HepG2 (cell line): Measurements from ENCODE around the gene YIPF3. TPM values are rescaled to one million over a fixed set of nuclear protein-coding genes. Genes with fewer than 3 reads are reported as not detected.
"Not testable (repeated sequence)": the region's sequence is repeated elsewhere in the genome, so short reads cannot be mapped to it uniquely, and the experiment has no call there.

Experiments
- ATAC-seq: fragments of 200-7000 bp; cut with Tn5 transposase; 3 replicates; pipeline ENCODE4 v1.9.1; 2020; ENCODE audit warnings: mild to moderate bottlenecking, moderate library complexity
- BruUV-seq: library from RNA; stranded (reverse); fragments of 400-500 nt; replicated peaks from 2 replicates; lab custom pipeline; 2021; lab: Mats Ljungman, UMichigan
- CTCF ChIA-PET: fragments of 300-600 bp; formaldehyde crosslinking; extraction: SDS; loops from one replicate; lab custom pipeline; 2021; ENCODE audit warnings: low total read pairs, inconsistent platforms, low intra/inter-chr PET ratio; lab: Yijun Ruan, JAX
- POLR2A ChIA-PET: fragments of 350-600 bp; sonication (Branson Sonifier 250); formaldehyde crosslinking; loops from one replicate; lab custom pipeline; 2020; ENCODE audit warnings: antibody characterized with exemption, inconsistent platforms; lab: Yijun Ruan, JAX
- DNase-seq: peaks from one replicate; pipeline ENCODE4 v3.0.0-alpha.2; 2015; ENCODE audit warnings: low spot score
- FAIRE-seq: peaks from 3 replicates; lab custom pipeline; 2011; peaks lifted over from hg19 to GRCh38; lab: Jason Lieb, UNC
- H2AFZ ChIP-seq: one replicate; pipeline ENCODE4 v1.6.1; 2011; ENCODE audit warnings: low read length, inconsistent platforms
- H3K27ac ChIP-seq: fragments of 300-600 bp; 3 replicates; pipeline ENCODE4 v1.8.0; 2011; ENCODE audit warnings: mixed run types, mild to moderate bottlenecking, mixed read lengths, low read length, inconsistent platforms; ENCODE audit not compliant: insufficient read depth; ENCODE audit errors: extremely low read length
- H3K27me3 ChIP-seq, 2 experiments: fragments of 200-600 bp in 1 of 2; 2 replicates in 1 of 2; 3 replicates in 1 of 2; pipeline versions ENCODE4 v1.6.0 to v1.8.0; 2011; ENCODE audit warnings: low read length in 2 of 2, mild to moderate bottlenecking in 2 of 2, moderate library complexity in 2 of 2, inconsistent platforms in 1 of 2; ENCODE audit not compliant: insufficient read depth in 2 of 2, control insufficient read depth in 1 of 2
- H3K36me3 ChIP-seq, 2 experiments: fragments of 200-600 bp in 1 of 2; replicated peaks in 1 of 2; 2 replicates in 1 of 2; 3 replicates in 1 of 2; pipeline versions ENCODE4 v1.5.1 to v1.8.0; 2011; ENCODE audit warnings: low read length in 2 of 2, inconsistent platforms in 1 of 2; ENCODE audit not compliant: insufficient read depth in 2 of 2, control insufficient read depth in 1 of 2
- H3K4me1 ChIP-seq: 2 replicates; pipeline ENCODE4 v1.5.1; 2012; ENCODE audit warnings: low read length, inconsistent platforms; ENCODE audit not compliant: insufficient read depth
- H3K4me2 ChIP-seq: 2 replicates; pipeline ENCODE4 v1.6.0; 2011; ENCODE audit warnings: low read depth, low read length, inconsistent platforms
- H3K4me3 ChIP-seq, 3 experiments: fragments of 200-600 bp in 1 of 3; sonication (generic), shearing (Covaris generic) in 1 of 3; replicated peaks in 1 of 3; 2 replicates each; pipeline ENCODE4 v1.5.1; 2011 to 2016; ENCODE audit warnings: low read length in 3 of 3, inconsistent platforms in 2 of 3, low read depth in 2 of 3, mild to moderate bottlenecking in 2 of 3, control low read depth in 1 of 3, mixed read lengths in 1 of 3; ENCODE audit not compliant: insufficient read depth in 1 of 3
- H3K79me2 ChIP-seq: one replicate; pipeline ENCODE4 v1.6.1; 2011; ENCODE audit warnings: low read length, inconsistent platforms; ENCODE audit not compliant: insufficient read depth
- H3K9ac ChIP-seq: 2 replicates; pipeline ENCODE4 v1.6.0; 2011; ENCODE audit warnings: mild to moderate bottlenecking, low read depth, low read length, inconsistent platforms; ENCODE audit not compliant: insufficient read depth
- H3K9me3 ChIP-seq: 2 replicates; pipeline ENCODE4 v1.5.1; 2012; ENCODE audit warnings: mild to moderate bottlenecking, low read length
- H4K20me1 ChIP-seq: 2 replicates; pipeline ENCODE4 v1.6.0; 2011; ENCODE audit warnings: inconsistent platforms, mild to moderate bottlenecking, low read length, moderate library complexity; ENCODE audit not compliant: insufficient read depth
- AGO2 ChIP-seq: fragments of 200-400 bp; formaldehyde crosslinking; optimal IDR thresholded peaks from 2 replicates; pipeline ENCODE3; 2017; ENCODE audit warnings: mild to moderate bottlenecking, low read depth, low read length, moderate library complexity
- ARNTL ChIP-seq: sonication (generic); formaldehyde crosslinking; IDR thresholded peaks from 2 replicates; pipeline ENCODE4 v1.4.0; 2020; ENCODE audit warnings: mild to moderate bottlenecking, missing genetic modification reagents
- HMG20B ChIP-seq: conservative IDR thresholded peaks from 2 replicates; pipeline ENCODE4 v1.6.1; 2016; ENCODE audit warnings: missing genetic modification reagents, missing compliant biosample characterization
- WGBS: methylation state at CpG from one replicate; pipeline ENCODE4 v1.1.6; 2017; ENCODE audit warnings: low lambda C conversion rate; 5-methylcytosine and 5-hydroxymethylcytosine counted together
- in situ Hi-C: cut with HindIII; loops from 2 replicates; pipeline ENCODE4 v1.10.0; 2017; ENCODE audit warnings: low pct_unique_long_range_greater_than_20kb; ENCODE audit not compliant: extremely low pct_ligation_motif_present
- intact Hi-C: fragments of 100-400 bp; cut with micrococcal nuclease; formaldehyde crosslinking; loops from one replicate; pipeline ENCODE4 v1.10.0; 2022; ENCODE audit not compliant: unreplicated experiment
- polyA plus RNA-seq, 8 experiments: library from polyadenylated mRNA; depleted of rRNA in 3 of 8; stranded (reverse) in 7 of 8; unstranded in 1 of 8; fragments of >200 nt; fragmentation: Illumina TruSeq in 4 of 8; extraction: Trizol in 4 of 8; gene quantifications; 2 replicates each; pipeline versions ENCODE4 v1.2.1 to v1.2.3, GENCODE V29; 2011 to 2016; ENCODE audit warnings: low read depth in 4 of 8, missing spikeins in 1 of 8, mixed read lengths in 1 of 8; ENCODE audit not compliant: insufficient read depth in 1 of 8
- total RNA-seq, 5 experiments: library from RNA; depleted of rRNA; stranded (reverse); fragments of >200 nt; fragmentation: Illumina TruSeq; extraction: Trizol; gene quantifications; 2 replicates each; pipeline ENCODE4 v1.2.3, GENCODE V29; 2016; ENCODE audit warnings: low read depth in 1 of 5

YIPF3 gene
- total and polyA plus RNA-seq, 2 of the 13 experiments (the other 11 are each of a cell fraction or from before 2014, with no cell fraction given) = 107 to 206 TPM

- intact Hi-C loops, in situ Hi-C loops, ATAC-seq, POLR2A ChIA-PET, BruUV-seq, FAIRE-seq, H3K4me2 ChIP-seq, H3K27me3 ChIP-seq, H4K20me1 ChIP-seq, H3K4me1 ChIP-seq, CTCF ChIA-PET: not testable (repeated sequence)
- H3K36me3 ChIP-seq = peaks cover 10 to 65% of the 10 kb centered on the region in 2 experiments
- 98% methylated on average over 18 of the region's 20 CpGs for WGBS
- peak; percentile 26 for TF ChIP-seq AGO2
- TF ChIP-seq, all 625 proteins: peak for 1; not testable (repeated sequence) for 624
- H3K9me3 ChIP-seq, H2AFZ ChIP-seq, DNase-seq, H3K4me3 ChIP-seq, H3K79me2 ChIP-seq, H3K27ac ChIP-seq, H3K9ac ChIP-seq: not testable (repeated sequence)
These were observed 22.7 kb upstream of the YIPF3 start for GRCh38 chr6:43539409-43539808.

DNA sequence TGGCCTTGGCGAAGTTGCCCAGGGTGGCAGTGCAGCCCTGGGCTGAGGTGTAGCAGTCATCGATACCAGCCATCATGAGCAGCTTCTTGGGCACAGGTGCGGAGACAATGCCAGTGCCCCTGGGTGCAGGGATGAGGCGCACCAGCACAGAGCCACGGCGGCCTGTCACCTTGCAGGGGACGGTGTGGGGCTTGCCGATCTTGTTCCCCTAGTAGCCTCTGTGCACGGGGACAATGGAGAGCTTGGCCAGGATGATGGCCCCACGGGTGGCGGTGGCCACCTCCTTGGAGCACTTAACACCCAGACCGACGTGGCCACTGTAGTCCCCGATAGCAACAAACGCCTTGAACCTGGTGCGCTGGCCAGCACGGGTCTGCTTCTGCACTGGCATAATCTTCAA is 22.3 kb upstream of the YIPF3 start:
- H3K4me3 ChIP-seq, H3K27me3 ChIP-seq, H3K9ac ChIP-seq, H2AFZ ChIP-seq, H3K79me2 ChIP-seq, DNase-seq, H3K4me1 ChIP-seq, H3K4me2 ChIP-seq, in situ Hi-C loops, FAIRE-seq, BruUV-seq, H3K9me3 ChIP-seq, CTCF ChIA-PET, ATAC-seq, H3K27ac ChIP-seq, H4K20me1 ChIP-seq, POLR2A ChIA-PET, intact Hi-C loops: not testable (repeated sequence)
- 98% methylated on average over 11 of the region's 17 CpGs for WGBS
- peaks cover 12 to 66% of the 10 kb centered on the region in 2 experiments for H3K36me3 ChIP-seq

DNA sequence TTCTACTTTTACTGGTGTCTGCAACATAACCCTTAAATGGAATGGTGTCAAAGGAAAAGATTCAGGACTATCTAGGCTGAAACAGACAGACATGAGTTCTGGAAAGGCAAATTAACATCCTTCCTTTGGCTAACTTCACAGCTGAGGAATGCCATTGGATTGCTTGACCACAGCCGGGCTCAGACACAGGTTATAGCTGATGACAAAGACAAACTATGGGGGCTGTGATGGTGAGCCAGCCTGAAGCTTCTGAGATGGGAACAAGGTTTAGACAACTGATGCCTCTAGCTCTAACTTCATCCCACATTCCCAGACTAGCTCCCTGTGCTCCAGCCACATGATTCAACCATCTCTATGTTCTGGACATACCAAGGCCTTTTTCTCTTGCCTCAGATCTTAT is 15.5 kb upstream of the YIPF3 start:
- peaks cover 40 to 78% of the 10 kb centered on the region in 2 experiments for H3K36me3 ChIP-seq
- BruUV-seq = no TSS peak
- WGBS = 100% methylated on average over 1 of the region's 1 CpG
- H3K4me3 ChIP-seq = no peak overlapping the region
- no peaks in the 10 kb centered on the region for H4K20me1 ChIP-seq
- no peak overlapping the region for H3K9ac ChIP-seq
- no peaks in the 10 kb centered on the region for H3K27me3 ChIP-seq
- ChIA-PET POLR2A (no interaction called here), CTCF (no interaction called here)
- in situ Hi-C loops (no loop called here), intact Hi-C loops (no loop called here)
- TF ChIP-seq HMG20B (CRISPR knock-in tag) = no peak
- TF ChIP-seq ARNTL (CRISPR knock-in tag) = no peak
- no peaks in the 10 kb centered on the region for H3K9me3 ChIP-seq
- DNase-seq (no peak), ATAC-seq (no peak), FAIRE-seq (no peak)
- no peaks in the 10 kb centered on the region for H3K79me2 ChIP-seq
- no peak overlapping the region for H2AFZ ChIP-seq
- H3K4me1 ChIP-seq = no peaks in the 10 kb centered on the region
- no peak overlapping the region for H3K4me2 ChIP-seq
- no peak overlapping the region for H3K27ac ChIP-seq
